Measurements from ENCODE around the gene RHCE. TPM values are rescaled to one million over a fixed set of nuclear protein-coding genes. Genes with fewer than 3 reads are reported as not detected.
"Not testable (repeated sequence)": the region's sequence is repeated elsewhere in the genome, so short reads cannot be mapped to it uniquely, and the experiment has no call there.

Gene RHCE
- polyA plus RNA-seq (ENCODE audit: insufficient read length) = 0.53 TPM

GRCh38 chr1:25420715-25421114 lies at the start of gene RHCE:
Gene RHCE, minus strand, starts transcription at chr1:25420825. Its CDS starts 39 bp downstream, at chr1:25420786.
- DNase-seq (ENCODE audit: low read depth) = not testable (repeated sequence)

- no peak for DNase-seq (ENCODE audit: low read depth)
Measured at GRCh38 chr1:25469177-25469576, 48.6 kb upstream of the RHCE start.

GRCh38 chr1:25468033-25468432 lies 47.4 kb upstream of the RHCE start:
- no peak for DNase-seq (ENCODE audit: low read depth)

GRCh38 chr1:25467616-25468015 lies 47.0 kb upstream of the RHCE start:
- no peak for DNase-seq (ENCODE audit: low read depth)

- no peak for DNase-seq (ENCODE audit: low read depth)
Measured at GRCh38 chr1:25467193-25467592, 46.6 kb upstream of the RHCE start.

- DNase-seq (ENCODE audit: low read depth) = no peak
Measured at GRCh38 chr1:25462732-25463131, 42.1 kb upstream of the RHCE start.

- no peak for DNase-seq (ENCODE audit: low read depth)
Measured at GRCh38 chr1:25461849-25462248, 41.2 kb upstream of the RHCE start.

GRCh38 chr1:25460816-25461215 lies 40.2 kb upstream of the RHCE start:
- DNase-seq (ENCODE audit: low read depth) = not testable (repeated sequence)

GRCh38 chr1:25460020-25460419 lies 39.4 kb upstream of the RHCE start:
- DNase-seq (ENCODE audit: low read depth) = no peak

GRCh38 chr1:25458541-25459298 lies 38.1 kb upstream of the RHCE start:
- DNase-seq (ENCODE audit: low read depth) = no peak

GRCh38 chr1:25456502-25456901 lies 35.9 kb upstream of the RHCE start:
- no peak for DNase-seq (ENCODE audit: low read depth)

- DNase-seq (ENCODE audit: low read depth) = no peak
Measured at GRCh38 chr1:25451908-25452307, 31.3 kb upstream of the RHCE start.

GRCh38 chr1:25450891-25451290 lies 30.3 kb upstream of the RHCE start:
- DNase-seq (ENCODE audit: low read depth) = no peak

- no peak for DNase-seq (ENCODE audit: low read depth)
Measured at GRCh38 chr1:25447547-25447946, 26.9 kb upstream of the RHCE start.

GRCh38 chr1:25445993-25446538 lies 25.4 kb upstream of the RHCE start:
- no peak for DNase-seq (ENCODE audit: low read depth)

GRCh38 chr1:25444604-25445003 lies 24.0 kb upstream of the RHCE start:
- not testable (repeated sequence) for DNase-seq (ENCODE audit: low read depth)

- no peak for DNase-seq (ENCODE audit: low read depth)
Measured at GRCh38 chr1:25443030-25443699, 22.5 kb upstream of the RHCE start.

- no peak for DNase-seq (ENCODE audit: low read depth)
Measured at GRCh38 chr1:25442178-25442577, 21.6 kb upstream of the RHCE start.

GRCh38 chr1:25439287-25439686 lies 18.7 kb upstream of the RHCE start:
- no peak for DNase-seq (ENCODE audit: low read depth)

GRCh38 chr1:25437672-25438071 lies 17.0 kb upstream of the RHCE start:
- DNase-seq (ENCODE audit: low read depth) = no peak

- DNase-seq (ENCODE audit: low read depth) = no peak
Measured at GRCh38 chr1:25435397-25436108, 14.9 kb upstream of the RHCE start.
